ENCODE results near the gene RBFOX1.

Gene RBFOX1

GRCh38 chr16:7422036-7422888 is 89.6 kb downstream of the RBFOX1 start:
- no peak for DNase-seq

- no peak for DNase-seq
Observed at GRCh38 chr16:7423434-7424044, 90.9 kb downstream of the RBFOX1 start.

- no peak for DNase-seq
Observed at GRCh38 chr16:7426161-7426560, 93.5 kb downstream of the RBFOX1 start.

- DNase-seq, result no peak
Observed at GRCh38 chr16:7431723-7432122, 99.1 kb downstream of the RBFOX1 start.

- DNase-seq, result no peak
Observed at GRCh38 chr16:7436306-7436705, 103.7 kb downstream of the RBFOX1 start.

- no peak for DNase-seq
Observed at GRCh38 chr16:7437135-7437804, 104.6 kb downstream of the RBFOX1 start.

- no peak for DNase-seq
Observed at GRCh38 chr16:7437843-7438242, 105.2 kb downstream of the RBFOX1 start.

GRCh38 chr16:7438601-7439000 is 106.0 kb downstream of the RBFOX1 start:
- no peak for DNase-seq

GRCh38 chr16:7439518-7439917 is 106.9 kb downstream of the RBFOX1 start:
- DNase-seq, result no peak

GRCh38 chr16:7440886-7441400 is 108.3 kb downstream of the RBFOX1 start:
- no peak for DNase-seq

GRCh38 chr16:7442050-7442449 is 109.4 kb downstream of the RBFOX1 start:
- no peak for DNase-seq

GRCh38 chr16:7443142-7443541 is 110.5 kb downstream of the RBFOX1 start:
- no peak for DNase-seq

- no peak for DNase-seq
Observed at GRCh38 chr16:7443648-7444365, 111.2 kb downstream of the RBFOX1 start.

- DNase-seq, result no peak
Observed at GRCh38 chr16:7449306-7449705, 116.7 kb downstream of the RBFOX1 start.

- no peak for DNase-seq
Observed at GRCh38 chr16:7449808-7450207, 117.2 kb downstream of the RBFOX1 start.

GRCh38 chr16:7450440-7450839 is 117.8 kb downstream of the RBFOX1 start:
- no peak for DNase-seq

- DNase-seq, result no peak
Observed at GRCh38 chr16:7452090-7452489, 119.4 kb downstream of the RBFOX1 start.

GRCh38 chr16:7456211-7456610 is 123.6 kb downstream of the RBFOX1 start:
- no peak for DNase-seq

GRCh38 chr16:7458144-7458543 is 125.5 kb downstream of the RBFOX1 start:
- DNase-seq, result no peak

GRCh38 chr16:7470344-7470743 is 137.7 kb downstream of the RBFOX1 start:
- no peak for DNase-seq

- no peak for DNase-seq
Observed at GRCh38 chr16:7471268-7471667, 138.6 kb downstream of the RBFOX1 start.

- DNase-seq, result no peak
Observed at GRCh38 chr16:7482032-7482431, 149.4 kb downstream of the RBFOX1 start.
